COLO668 (cell line): ENCODE measurements around the gene EPHX1.
"Not testable (repeated sequence)": the region's sequence is repeated elsewhere in the genome, so short reads cannot be mapped to it uniquely, and the experiment has no call there.

Source experiments
- DNase-seq: peaks from one replicate; lab custom pipeline; 2025; ENCODE audit not compliant: unreplicated experiment; lab: John Stamatoyannopoulos, UW

Gene EPHX1

DNA sequence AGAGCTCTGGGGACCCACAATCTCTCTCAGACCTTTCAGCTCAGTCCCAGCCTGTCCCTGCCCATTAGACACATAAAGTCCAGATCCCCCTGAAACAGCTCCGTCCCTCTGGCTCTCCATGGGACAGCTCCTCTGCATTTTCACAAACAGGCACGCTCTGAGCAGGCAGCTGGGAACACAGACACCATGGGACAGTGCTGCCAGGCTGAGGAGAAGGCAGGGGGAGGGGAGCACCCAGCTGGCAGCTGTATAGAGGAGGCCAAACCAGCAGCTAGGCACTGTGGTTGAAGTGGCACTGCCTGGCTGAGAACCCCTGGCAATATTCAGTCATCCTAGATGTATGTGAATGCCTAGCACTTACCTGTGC is 70.3 kb downstream of the EPHX1 start:
- peak; percentile 81 for DNase-seq

DNA sequence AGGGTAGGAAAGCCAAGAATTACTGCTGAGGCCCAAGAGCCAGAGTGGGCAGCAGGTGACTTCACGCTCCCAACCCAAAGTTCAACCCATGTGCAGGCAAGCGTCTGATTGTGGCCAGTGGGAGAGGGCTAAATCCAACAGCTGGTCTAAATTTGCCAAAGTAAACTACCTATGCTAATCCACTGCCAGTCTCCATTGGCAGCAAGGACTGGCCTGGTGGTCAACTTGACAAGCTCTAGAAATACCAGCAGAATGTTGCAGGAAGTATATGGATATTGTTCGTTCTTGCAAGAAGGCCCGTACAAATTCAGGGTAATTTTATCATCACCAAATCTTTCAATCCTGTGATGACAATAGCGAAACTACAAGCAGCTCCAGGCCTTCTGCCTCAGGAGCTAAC is 70.7 kb downstream of the EPHX1 start:
- peak; percentile 69 for DNase-seq

DNA sequence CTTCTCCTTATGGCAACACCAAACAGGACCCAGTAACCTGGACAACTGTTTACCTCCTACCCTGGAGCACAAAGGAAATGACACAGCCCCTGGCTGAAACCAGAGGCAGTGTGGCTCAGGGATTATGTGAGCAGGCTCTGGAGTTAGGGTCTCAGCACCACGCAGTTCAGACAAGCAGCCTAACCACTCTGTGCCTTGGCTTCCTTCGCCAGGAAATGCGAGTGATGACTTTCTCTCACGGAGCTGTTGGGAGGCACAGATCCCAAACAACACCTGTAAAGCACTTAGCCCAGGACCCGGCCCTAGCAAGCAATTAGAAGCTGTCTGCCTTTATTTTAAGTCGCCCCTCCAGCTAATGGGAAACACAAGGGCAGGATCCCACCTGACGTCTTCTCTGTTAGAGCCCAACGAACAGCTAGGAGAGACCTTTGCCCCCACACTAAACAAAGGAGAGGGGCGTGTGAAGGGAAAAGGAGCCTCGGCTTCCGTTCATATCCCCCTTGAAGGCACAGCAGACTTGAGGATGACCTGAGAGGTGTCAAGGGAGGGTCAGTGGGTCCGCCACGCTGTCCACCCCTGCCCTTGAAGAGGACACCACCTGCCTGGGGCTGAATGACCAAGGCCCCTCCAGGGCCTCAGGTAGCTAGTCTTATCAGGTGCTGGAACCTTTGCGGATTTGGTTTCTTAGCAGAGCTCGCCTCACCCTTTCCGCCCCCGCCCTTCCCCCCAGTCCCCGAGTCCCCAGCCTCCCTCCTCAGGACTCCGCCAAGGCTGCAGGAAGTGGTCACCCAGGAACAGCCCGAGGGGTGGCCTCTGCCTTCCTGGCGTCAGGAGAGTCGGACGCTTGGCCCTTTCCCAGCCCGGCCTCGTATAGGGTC is 71.4 kb downstream of the EPHX1 start:
- DNase-seq: peak; percentile 69

DNA sequence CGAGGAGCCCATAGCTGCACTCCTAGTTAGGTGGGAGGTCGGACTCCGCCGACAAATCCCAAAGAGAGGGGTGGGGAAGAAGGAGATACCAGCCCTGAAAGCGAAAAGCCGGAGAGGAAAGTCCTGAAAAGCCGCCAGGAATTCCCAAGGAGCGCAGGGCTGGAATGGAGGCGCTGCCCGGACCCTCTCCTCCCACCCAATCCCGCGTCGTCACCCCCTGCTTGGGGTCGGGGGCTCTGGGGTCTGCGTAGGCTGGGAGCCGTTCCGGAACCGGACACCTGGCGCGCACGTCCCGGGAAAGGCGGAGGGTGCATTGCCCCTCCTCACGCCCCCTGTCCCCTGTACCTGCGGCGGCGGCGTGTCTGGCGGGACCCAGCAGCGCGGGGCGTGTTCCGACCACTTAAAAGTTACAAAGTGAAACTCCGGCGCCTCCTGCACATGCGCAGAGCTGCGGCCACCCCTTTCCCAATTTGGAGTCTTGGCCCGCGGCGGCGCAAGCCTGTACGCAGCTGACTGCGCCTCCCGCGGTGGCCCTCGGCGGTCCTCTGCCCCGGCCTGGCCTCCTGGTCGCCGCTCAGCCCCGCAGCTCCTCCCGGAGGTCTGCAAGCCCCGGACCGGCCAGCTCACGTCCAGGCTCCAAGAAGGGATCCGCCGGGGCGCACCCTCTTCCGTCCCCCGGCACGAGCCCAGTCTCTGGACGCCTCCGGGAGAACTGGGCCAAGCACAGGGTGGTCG is 72.2 kb downstream of the EPHX1 start, which contains the start of gene TMEM63A:
Gene TMEM63A, minus strand, starts transcription at position 422 of the 735 bp plus-strand sequence. CDS start 4,800 bp downstream, outside the sequence.
- DNase-seq: peak; percentile 86

- DNase-seq: peak; percentile 74
Observed at GRCh38 chr1:225882694-225883615, 73.0 kb downstream of the EPHX1 start.

DNA sequence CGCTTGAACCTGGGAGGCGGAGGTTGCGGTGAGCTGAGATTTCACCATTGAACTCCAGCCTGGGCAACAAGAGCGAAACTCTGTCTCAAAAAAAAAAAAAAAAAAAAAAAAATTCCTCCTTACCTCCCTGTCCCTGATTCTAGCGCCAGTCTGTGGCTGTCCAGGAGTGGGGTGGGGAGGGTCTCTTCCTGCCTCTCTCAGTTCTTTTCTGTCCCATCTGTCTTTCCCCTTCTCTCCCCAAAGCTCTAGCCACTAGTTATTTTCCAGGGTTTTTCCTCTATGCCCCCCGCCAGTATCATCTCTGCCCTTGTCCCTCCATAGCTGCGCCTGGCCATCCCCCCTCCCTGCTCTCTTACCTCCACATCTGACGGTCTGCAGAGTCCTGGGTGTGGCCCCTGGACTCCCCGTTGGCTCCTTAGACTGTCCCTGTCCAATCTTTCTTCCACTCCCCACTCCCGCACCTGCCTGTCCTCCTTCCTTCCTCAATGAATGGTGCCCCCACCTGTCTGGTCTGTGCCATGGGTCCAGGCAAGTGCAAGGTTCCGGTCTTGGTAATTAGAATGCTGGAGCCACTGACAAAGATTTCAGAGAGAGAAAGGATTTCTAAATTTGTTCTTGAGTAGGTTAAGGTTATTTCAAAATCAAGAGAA is 73.8 kb downstream of the EPHX1 start:
- DNase-seq: no peak

DNA sequence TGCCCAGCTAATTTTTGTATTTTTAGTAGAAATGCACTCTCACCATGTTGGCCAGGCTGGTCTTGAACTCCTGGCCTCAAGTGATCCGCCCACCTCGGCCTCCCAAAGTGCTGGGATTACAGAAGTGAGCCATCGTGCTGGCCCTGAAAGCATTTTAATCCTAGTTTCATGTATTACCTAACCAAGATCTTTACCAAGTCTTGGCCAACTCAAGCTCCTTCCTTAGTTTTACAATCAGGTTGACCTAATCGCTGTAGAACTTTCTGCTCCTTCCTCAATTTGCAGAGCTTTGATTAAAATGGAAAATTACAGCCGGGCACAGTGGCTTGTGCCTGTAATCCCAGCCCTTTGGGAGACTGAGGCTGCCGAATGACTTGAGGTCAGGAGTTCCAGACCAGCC is 75.4 kb downstream of the EPHX1 start:
- no peak for DNase-seq

GRCh38 chr1:225886159-225887029 is 76.5 kb downstream of the EPHX1 start:
- DNase-seq: no peak

DNA sequence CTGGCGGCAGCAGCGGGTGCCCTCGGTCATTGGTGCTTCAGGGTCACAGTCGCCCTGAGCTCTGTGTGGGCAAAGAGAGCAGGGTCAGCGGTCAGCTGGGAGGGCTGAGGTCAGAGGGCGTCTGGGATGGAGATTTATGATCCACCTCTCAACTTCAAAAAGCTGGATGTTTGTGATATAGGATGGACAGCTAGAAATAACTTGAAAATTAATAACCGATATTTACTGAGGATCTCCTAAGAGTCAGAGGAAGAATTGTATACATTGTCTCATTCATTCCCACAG is 77.0 kb downstream of the EPHX1 start:
- no peak for DNase-seq

- DNase-seq: not testable (repeated sequence)
Observed at GRCh38 chr1:225887554-225888288, 77.8 kb downstream of the EPHX1 start.

- no peak for DNase-seq
Observed at GRCh38 chr1:225888289-225888897, 78.5 kb downstream of the EPHX1 start.

GRCh38 chr1:225888898-225889601 is 79.1 kb downstream of the EPHX1 start, which contains the start of gene LEFTY1:
TSS of gene LEFTY1 (minus strand) at chr1:225889146. CDS start at chr1:225889066, 80 bp downstream.
- DNase-seq: no peak

DNA sequence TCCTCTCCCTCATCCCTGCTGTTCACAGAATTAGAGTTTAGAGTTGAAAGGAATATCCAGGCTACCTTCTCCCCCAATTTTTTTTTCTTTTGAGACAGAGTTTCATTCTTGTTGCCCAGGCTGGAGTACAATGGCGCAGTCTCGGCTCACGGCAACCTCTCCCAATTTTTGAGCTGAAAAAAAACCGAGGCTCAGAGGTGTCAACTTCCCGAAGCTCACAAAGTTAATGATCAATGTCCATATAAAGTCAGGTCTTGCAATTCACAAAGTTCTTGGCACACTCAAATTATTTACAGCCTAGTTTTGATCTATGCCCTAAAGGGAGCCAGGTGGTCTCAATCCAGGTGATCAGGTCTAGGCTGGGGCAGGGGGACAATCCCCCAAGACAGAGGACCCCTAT is 79.8 kb downstream of the EPHX1 start:
- DNase-seq: no peak

- DNase-seq: no peak
Observed at GRCh38 chr1:225890346-225891228, 80.7 kb downstream of the EPHX1 start.

GRCh38 chr1:225891229-225891972 is 81.5 kb downstream of the EPHX1 start:
- DNase-seq: no peak

DNA sequence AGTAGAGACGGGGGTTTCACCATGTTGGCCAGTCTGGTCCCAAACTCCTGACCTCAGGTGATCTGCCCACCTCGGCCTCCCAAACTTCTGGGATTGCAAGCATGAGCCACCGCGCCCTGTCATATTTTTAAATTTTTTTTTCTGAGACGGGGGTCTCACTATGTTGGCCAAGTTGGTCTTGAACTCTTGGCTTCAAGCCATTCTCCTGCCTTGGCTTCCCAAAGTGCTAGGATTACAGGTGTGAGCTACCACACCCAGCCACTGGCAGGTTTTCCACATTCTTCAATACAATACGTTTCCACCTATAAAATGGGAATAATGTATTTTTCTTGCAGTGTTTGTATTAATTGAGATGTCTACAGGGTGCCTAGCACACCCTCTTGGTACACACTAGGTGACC is 82.4 kb downstream of the EPHX1 start:
- DNase-seq: no peak
